SIG-M5 (cell line): ENCODE data around the gene SLC29A4.

Experiments
- DNase-seq: peaks from one replicate; lab custom pipeline; 2025; lab: John Stamatoyannopoulos, UW

SLC29A4 gene

DNA sequence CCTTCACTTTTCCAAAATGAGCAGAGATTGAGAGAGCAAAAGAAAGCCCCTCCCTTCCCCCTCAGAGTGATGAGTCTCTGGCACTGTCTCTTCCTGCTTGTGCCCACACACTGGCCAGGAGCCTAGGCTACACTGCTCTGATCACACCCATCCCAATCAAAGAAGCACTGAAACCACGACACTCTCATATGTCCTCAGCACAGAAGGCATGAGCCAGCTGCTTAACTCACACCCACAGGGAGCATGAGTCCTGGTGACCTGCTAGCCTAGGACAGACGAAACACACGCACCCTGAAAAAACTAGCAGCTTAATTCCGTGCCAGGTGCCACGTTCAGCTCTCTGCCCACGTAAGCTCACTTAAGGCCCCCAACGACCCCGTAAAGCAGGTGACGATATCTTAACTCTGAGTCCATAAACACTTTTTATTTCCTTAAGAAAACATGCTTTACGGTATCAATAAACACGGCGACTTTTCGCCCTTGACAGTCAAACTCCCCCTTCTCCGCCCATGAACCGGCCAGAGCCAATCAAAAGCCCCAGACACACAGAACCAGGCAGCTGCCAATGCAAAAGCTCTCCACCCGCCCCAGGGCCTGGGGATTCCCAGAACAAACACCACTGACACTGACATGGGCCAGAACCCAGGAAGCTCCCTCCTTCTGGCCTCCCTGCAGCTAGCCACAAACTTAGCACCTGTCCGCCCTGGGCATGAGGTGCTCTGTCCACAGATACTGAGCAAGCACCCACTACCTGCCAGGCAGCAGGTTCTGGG lies 71.9 kb downstream of the SLC29A4 start:
- no peak for DNase-seq
